Measurements from ENCODE around the gene NEK10.

The NEK10 gene

GRCh38 chr3:27228805-27229204 is 140.4 kb downstream of the NEK10 start:
- no peak for DNase-seq (ENCODE audit: low spot score)

GRCh38 chr3:27224197-27224596 is 145.0 kb downstream of the NEK10 start:
- no peak for DNase-seq (ENCODE audit: low spot score)

GRCh38 chr3:27221264-27221932 is 147.8 kb downstream of the NEK10 start:
- DNase-seq (ENCODE audit: low spot score) = no peak

- no peak for DNase-seq (ENCODE audit: low spot score)
Measured at GRCh38 chr3:27220166-27220565, 149.0 kb downstream of the NEK10 start.

GRCh38 chr3:27219127-27219845 is 149.9 kb downstream of the NEK10 start:
- DNase-seq (ENCODE audit: low spot score) = no peak

- no peak for DNase-seq (ENCODE audit: low spot score)
Measured at GRCh38 chr3:27216955-27217552, 152.1 kb downstream of the NEK10 start.

- DNase-seq (ENCODE audit: low spot score) = no peak
Measured at GRCh38 chr3:27216295-27216855, 152.8 kb downstream of the NEK10 start.

GRCh38 chr3:27213450-27213849 is 155.7 kb downstream of the NEK10 start:
- DNase-seq (ENCODE audit: low spot score) = no peak

- DNase-seq (ENCODE audit: low spot score) = no peak
Measured at GRCh38 chr3:27209617-27210264, 159.4 kb downstream of the NEK10 start.

- no peak for DNase-seq (ENCODE audit: low spot score)
Measured at GRCh38 chr3:27208961-27209616, 160.1 kb downstream of the NEK10 start.

GRCh38 chr3:27202959-27203358 is 166.2 kb downstream of the NEK10 start:
- DNase-seq (ENCODE audit: low spot score) = no peak

- DNase-seq (ENCODE audit: low spot score) = no peak
Measured at GRCh38 chr3:27201492-27201891, 167.7 kb downstream of the NEK10 start.

GRCh38 chr3:27200721-27201489 is 168.3 kb downstream of the NEK10 start:
- no peak for DNase-seq (ENCODE audit: low spot score)

- DNase-seq (ENCODE audit: low spot score) = no peak
Measured at GRCh38 chr3:27194861-27195483, 174.2 kb downstream of the NEK10 start.

- DNase-seq (ENCODE audit: low spot score) = no peak
Measured at GRCh38 chr3:27193056-27193455, 176.1 kb downstream of the NEK10 start.

GRCh38 chr3:27186013-27186412 is 183.2 kb downstream of the NEK10 start:
- DNase-seq (ENCODE audit: low spot score) = no peak

- no peak for DNase-seq (ENCODE audit: low spot score)
Measured at GRCh38 chr3:27185231-27185989, 183.8 kb downstream of the NEK10 start.

GRCh38 chr3:27184261-27184660 is 184.9 kb downstream of the NEK10 start:
- DNase-seq (ENCODE audit: low spot score) = no peak

GRCh38 chr3:27176256-27176655 is 192.9 kb downstream of the NEK10 start:
- DNase-seq (ENCODE audit: low spot score) = no peak

- DNase-seq (ENCODE audit: low spot score) = no peak
Measured at GRCh38 chr3:27174530-27174929, 194.7 kb downstream of the NEK10 start.
